Keratinocyte (primary cell): ENCODE data around the gene ADAMTS16. TPM values are rescaled to one million over a fixed set of nuclear protein-coding genes. Genes with fewer than 3 reads are reported as not detected.

ENCODE experiments used
- DNase-seq: peaks from one replicate; pipeline ENCODE4 v3.0.0-alpha.2; 2011; ENCODE audit warnings: low read depth, missing footprints, low spot score
- FAIRE-seq: peaks from 2 replicates; lab custom pipeline; 2011; peaks lifted over from hg19 to GRCh38; lab: Jason Lieb, UNC
- H2AFZ ChIP-seq: 2 replicates; pipeline ENCODE4 v1.6.0; 2012; ENCODE audit warnings: low read length, control low read depth, inconsistent platforms; ENCODE audit not compliant: control insufficient read depth
- H3K27ac ChIP-seq: 2 replicates; pipeline ENCODE4 v1.5.1; 2011; ENCODE audit warnings: low read length; ENCODE audit not compliant: control insufficient read depth, insufficient read depth
- H3K27me3 ChIP-seq: 3 replicates; pipeline ENCODE4 v1.6.0; 2011; ENCODE audit warnings: low read length; ENCODE audit not compliant: control insufficient read depth, insufficient read depth; ENCODE audit errors: extremely low read depth
- H3K36me3 ChIP-seq, 2 experiments: 2 replicates in 1 of 2; 3 replicates in 1 of 2; pipeline ENCODE4 v1.5.1; 2011; ENCODE audit warnings: low read length in 2 of 2, mild to moderate bottlenecking in 1 of 2; ENCODE audit not compliant: control insufficient read depth in 2 of 2, insufficient read depth in 2 of 2; ENCODE audit errors: extremely low read depth in 1 of 2
- H3K4me1 ChIP-seq: 3 replicates; pipeline ENCODE4 v1.5.1; 2011; ENCODE audit warnings: low read length; ENCODE audit not compliant: control insufficient read depth, insufficient read depth; ENCODE audit errors: extremely low read depth
- H3K4me2 ChIP-seq: 3 replicates; pipeline ENCODE4 v1.6.0; 2011; ENCODE audit warnings: low read depth, low read length; ENCODE audit not compliant: control insufficient read depth, insufficient read depth; ENCODE audit errors: extremely low read depth
- H3K4me3 ChIP-seq, 3 experiments: fragments of 200-600 bp in 1 of 3; sonication (generic) in 1 of 3; 2 replicates in 2 of 3; 3 replicates in 1 of 3; pipeline ENCODE4 v1.5.1; 2011 to 2016; ENCODE audit warnings: low read length in 3 of 3, mild to moderate bottlenecking in 3 of 3, control low read depth in 2 of 3, inconsistent platforms in 1 of 3, low read depth in 1 of 3, mixed read lengths in 1 of 3, mixed run types in 1 of 3, moderate library complexity in 1 of 3; ENCODE audit not compliant: control insufficient read depth in 2 of 3, insufficient read depth in 2 of 3; ENCODE audit errors: extremely low read depth in 1 of 3
- H3K79me2 ChIP-seq: 2 replicates; pipeline ENCODE4 v1.6.0; 2012; ENCODE audit warnings: low read length; ENCODE audit not compliant: control insufficient read depth, insufficient read depth
- H3K9ac ChIP-seq: 3 replicates; pipeline ENCODE4 v1.6.0; 2011; ENCODE audit warnings: low read length; ENCODE audit not compliant: control insufficient read depth, insufficient read depth; ENCODE audit errors: extremely low read depth
- H3K9me1 ChIP-seq: 3 replicates; pipeline ENCODE4 v1.6.0; 2011; ENCODE audit warnings: low read length; ENCODE audit not compliant: control insufficient read depth, insufficient read depth; ENCODE audit errors: extremely low read depth
- H3K9me3 ChIP-seq: 2 replicates; pipeline ENCODE4 v1.5.1; 2012; ENCODE audit warnings: low read depth, low read length; ENCODE audit not compliant: control insufficient read depth
- H4K20me1 ChIP-seq: 3 replicates; pipeline ENCODE4 v1.6.0; 2011; ENCODE audit warnings: low read length; ENCODE audit not compliant: control insufficient read depth, insufficient read depth; ENCODE audit errors: extremely low read depth
- CTCF ChIP-seq, 3 experiments: IDR thresholded peaks in 1 of 3; conservative IDR thresholded peaks in 1 of 3; optimal IDR thresholded peaks in 1 of 3; 2 replicates in 2 of 3; 3 replicates in 1 of 3; pipeline versions ENCODE3 to v1.5.1; 2011; ENCODE audit warnings: low read length in 3 of 3, mild to moderate bottlenecking in 3 of 3, moderate library complexity in 2 of 3, control low read depth in 1 of 3, inconsistent platforms in 1 of 3; ENCODE audit not compliant: insufficient read depth in 2 of 3; ENCODE audit errors: extremely low read depth in 1 of 3
- EZH2 ChIP-seq: IDR thresholded peaks from one replicate; pipeline ENCODE4 v1.6.1; 2012; ENCODE audit warnings: inconsistent platforms, mild to moderate bottlenecking, low read length, moderate library complexity
- dilution Hi-C: fragments of 300-500 bp; cut with MboI; formaldehyde crosslinking; loops from one replicate; pipeline ENCODE4 v1.7.0; 2020; ENCODE audit warnings: low sequenced_read_pairs; ENCODE audit not compliant: extremely low pct_ligation_motif_present
- polyA plus RNA-seq, 5 experiments: library from polyadenylated mRNA; depleted of rRNA in 3 of 5; stranded (reverse) in 3 of 5; stranded (forward) in 1 of 5; unstranded in 1 of 5; fragments of >200 nt; gene quantifications; 1 replicate in 1 of 5; 2 replicates in 3 of 5; 3 replicates in 1 of 5; pipeline versions ENCODE4 v1.2.1 to v1.2.3, GENCODE V29; 2011 to 2012; ENCODE audit warnings: missing spikeins in 2 of 5, low read depth in 1 of 5, low replicate concordance in 1 of 5

The ADAMTS16 gene
- polyA plus RNA-seq, 1 donor (not counting 4 experiments of a cell fraction or from before 2014, with no cell fraction given), result not detected

GRCh38 chr5:5209510-5210286 lies 69.6 kb downstream of the ADAMTS16 start:
- Histone ChIP-seq H3K4me3 (no peak overlapping the region), H3K9ac (no peak overlapping the region), H3K27me3 (peaks cover 3% of the 10 kb centered on the region), H3K9me3 (no peaks in the 10 kb centered on the region), H3K9me1 (no peaks in the 10 kb centered on the region), H2AFZ (no peak overlapping the region), H4K20me1 (no peaks in the 10 kb centered on the region), H3K27ac (no peak overlapping the region), H3K79me2 (no peaks in the 10 kb centered on the region), H3K36me3 (no peaks in the 10 kb centered on the region), H3K4me2 (no peak overlapping the region), H3K4me1 (no peaks in the 10 kb centered on the region)
- FAIRE-seq, result no peak
- TF ChIP-seq CTCF (optimal IDR thresholded peaks at IDR 0.05 in 1 of 3, IDR thresholded peaks at IDR 0.05 in 1 of 3, conservative IDR thresholded peaks at IDR 0.05 in 1 of 3; ENCODE audit: extremely low read depth in 1 of 3, insufficient read depth in 2 of 3, low read length in 3 of 3) (no peak), EZH2 (no peak)
- dilution Hi-C loops, result no loop called here
- DNase-seq, result no peak

- H3K4me2 ChIP-seq, result no peak overlapping the region
- H3K9me1 ChIP-seq, result no peaks in the 10 kb centered on the region
- no peaks in the 10 kb centered on the region for H3K9me3 ChIP-seq
- dilution Hi-C loops, result no loop called here
- no peak overlapping the region for H3K9ac ChIP-seq
- TF ChIP-seq EZH2, result no peak
- no peak for TF ChIP-seq CTCF (optimal IDR thresholded peaks at IDR 0.05 in 1 of 3, IDR thresholded peaks at IDR 0.05 in 1 of 3, conservative IDR thresholded peaks at IDR 0.05 in 1 of 3; ENCODE audit: extremely low read depth in 1 of 3, insufficient read depth in 2 of 3, low read length in 3 of 3)
- H3K27ac ChIP-seq, result no peak overlapping the region
- DNase-seq (no peak), FAIRE-seq (no peak)
- no peaks in the 10 kb centered on the region for H3K27me3 ChIP-seq
- H4K20me1 ChIP-seq, result no peaks in the 10 kb centered on the region
- no peak overlapping the region for H2AFZ ChIP-seq
- H3K36me3 ChIP-seq, result no peaks in the 10 kb centered on the region
- H3K79me2 ChIP-seq, result no peaks in the 10 kb centered on the region
- no peak overlapping the region for H3K4me3 ChIP-seq
- no peaks in the 10 kb centered on the region for H3K4me1 ChIP-seq
Measured at GRCh38 chr5:5217371-5217770, 77.2 kb downstream of the ADAMTS16 start.
